Stimulated activated CD8-positive, alpha-beta memory T cell treated with anti-CD3 and anti-CD28 coated beads, Interleukin-7, amount 100 ng/mL, for 48 hours (primary cell): ENCODE data around the gene EMD.
"Not testable (repeated sequence)": the region's sequence is repeated elsewhere in the genome, so short reads cannot be mapped to it uniquely, and the experiment has no call there.

ENCODE experiments used
- DNase-seq, 2 donors: peaks; one replicate each; pipeline ENCODE4 v3.0.0-alpha.2; 2020; ENCODE audit warnings: low read depth in 1 of 2; ENCODE audit errors: extremely low read depth in 1 of 2

The EMD gene

DNA sequence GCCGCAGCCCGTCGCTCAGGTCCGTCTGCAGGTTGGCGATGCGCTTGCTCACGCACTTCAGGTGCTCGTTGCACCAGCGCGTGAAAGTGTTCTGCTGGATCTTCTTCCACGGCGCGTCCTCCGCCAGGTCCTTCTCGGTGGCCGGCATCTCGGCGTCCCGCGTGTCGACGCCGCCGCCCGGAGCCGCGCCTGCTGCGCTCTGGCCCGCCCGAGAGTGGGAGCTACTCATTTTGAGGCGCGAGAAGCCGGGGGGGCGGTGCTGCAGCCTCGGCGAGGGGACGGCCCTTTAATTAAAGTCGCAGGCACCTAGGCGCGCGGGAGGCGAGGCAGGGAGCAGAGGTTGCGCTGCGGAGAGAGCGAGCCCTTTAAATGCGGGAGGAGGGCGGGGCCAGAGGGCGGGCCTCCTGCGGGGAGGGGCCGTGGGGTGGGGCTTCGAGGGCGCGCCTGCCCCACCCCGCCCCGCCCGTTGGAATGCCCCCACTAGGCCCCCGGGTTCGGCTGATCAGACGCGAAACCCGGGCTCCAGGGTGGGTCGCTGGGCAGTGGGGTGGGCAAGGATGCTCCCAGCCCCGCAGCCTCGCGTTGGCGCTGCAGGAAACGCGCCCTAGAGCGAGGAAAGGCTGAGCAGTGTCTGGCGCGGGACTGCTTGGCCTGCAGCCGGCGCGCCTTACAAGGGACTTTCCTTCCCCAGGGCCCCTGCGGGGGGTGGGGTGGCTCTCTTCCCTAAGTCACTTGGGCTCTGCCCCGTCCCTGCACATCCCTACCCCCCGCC lies 7.9 kb upstream of the EMD start:
- DNase-seq = peak; percentile 80 to 85

DNA sequence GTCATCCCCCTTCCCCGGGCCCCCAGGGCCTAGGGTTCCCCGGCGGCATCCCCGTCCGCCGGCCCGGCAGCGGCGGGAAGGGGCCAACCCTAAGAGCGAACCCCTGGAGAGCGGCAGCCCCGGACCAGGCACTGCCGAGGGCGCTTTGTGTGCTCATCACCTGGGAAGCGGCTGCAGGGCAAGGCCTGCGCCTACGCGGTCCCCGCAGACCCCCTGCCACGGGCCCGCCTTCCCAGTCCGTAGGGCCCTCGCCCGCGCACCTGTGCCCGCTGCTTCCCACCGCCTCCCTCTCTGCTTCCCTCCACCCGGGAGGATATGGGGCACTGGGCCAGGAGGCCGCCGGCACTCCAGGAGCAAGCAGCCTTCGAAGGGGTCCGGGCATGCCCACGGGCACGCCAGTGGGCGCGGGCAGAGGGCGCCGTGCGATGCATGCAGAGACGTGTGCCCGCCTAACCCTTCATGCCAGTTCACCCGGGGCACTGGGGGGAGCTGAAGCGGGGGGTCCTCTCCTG lies 7.2 kb upstream of the EMD start:
- no peak for DNase-seq

DNA sequence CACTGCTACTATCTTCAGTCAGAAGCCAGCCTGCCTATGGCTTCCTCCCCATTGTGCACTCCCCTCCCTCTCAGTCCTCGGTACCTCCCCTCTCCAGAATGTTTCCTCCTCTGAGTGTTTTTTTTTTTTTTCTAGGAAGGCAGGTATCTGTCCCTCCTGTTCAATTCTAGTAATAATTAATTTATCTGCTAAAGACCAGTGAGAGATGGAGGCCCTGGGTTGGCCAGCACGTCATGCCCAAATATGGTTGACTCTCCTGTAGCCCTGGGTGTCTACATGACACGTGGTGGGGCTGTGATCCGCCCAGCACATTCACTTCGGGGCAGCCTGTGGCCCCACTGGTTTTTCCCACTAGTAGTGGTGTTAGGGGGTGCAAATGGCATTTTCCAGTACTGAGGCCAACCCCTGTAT lies 6.5 kb upstream of the EMD start:
- DNase-seq = no peak

DNA sequence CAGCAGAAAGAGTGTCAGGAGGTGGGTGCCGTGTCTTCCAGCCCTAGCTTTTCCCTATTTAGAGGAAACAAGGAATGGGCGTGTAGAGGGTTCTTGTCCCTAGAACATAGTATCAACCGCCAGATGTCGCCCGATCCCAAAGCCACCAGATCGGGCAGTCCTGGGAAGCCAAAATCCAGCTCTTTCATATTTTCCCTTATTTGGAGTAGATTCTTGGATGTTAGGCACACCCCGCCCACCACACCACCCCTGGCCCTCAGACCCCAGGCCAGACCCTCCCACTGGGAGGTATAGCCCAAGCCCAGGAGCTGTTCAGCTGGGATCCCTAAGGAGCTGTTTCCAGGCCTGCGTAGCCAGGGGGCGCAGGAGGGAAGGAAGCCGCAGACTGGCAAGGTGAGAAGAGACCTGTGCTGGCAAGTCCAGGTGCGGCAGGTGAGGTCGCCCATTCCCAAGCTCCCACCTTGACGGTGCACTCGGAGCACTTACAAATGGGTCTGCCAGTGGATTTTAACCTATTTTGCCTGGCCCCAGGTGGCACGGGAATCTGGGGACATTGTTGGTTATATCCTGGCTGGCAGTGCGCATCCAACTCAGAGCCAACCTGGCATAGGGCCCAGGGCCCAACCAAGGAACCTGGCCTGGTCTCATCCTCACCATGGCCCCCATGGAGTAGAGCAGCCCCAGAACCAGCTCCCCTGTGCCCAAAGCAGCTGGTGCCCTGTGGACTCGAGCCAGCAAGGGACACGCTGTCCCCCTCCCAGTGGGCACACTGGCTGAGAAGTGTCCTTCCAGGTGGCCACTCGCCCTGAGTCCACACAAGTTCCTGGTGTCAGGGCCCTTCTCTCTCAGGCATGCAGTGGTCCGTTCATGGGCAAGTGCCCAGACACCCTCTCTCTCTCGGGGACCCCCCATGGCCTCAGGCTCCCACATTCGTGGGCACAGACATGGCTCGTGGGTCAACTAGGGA lies 5.5 kb upstream of the EMD start:
- DNase-seq = no peak

DNA sequence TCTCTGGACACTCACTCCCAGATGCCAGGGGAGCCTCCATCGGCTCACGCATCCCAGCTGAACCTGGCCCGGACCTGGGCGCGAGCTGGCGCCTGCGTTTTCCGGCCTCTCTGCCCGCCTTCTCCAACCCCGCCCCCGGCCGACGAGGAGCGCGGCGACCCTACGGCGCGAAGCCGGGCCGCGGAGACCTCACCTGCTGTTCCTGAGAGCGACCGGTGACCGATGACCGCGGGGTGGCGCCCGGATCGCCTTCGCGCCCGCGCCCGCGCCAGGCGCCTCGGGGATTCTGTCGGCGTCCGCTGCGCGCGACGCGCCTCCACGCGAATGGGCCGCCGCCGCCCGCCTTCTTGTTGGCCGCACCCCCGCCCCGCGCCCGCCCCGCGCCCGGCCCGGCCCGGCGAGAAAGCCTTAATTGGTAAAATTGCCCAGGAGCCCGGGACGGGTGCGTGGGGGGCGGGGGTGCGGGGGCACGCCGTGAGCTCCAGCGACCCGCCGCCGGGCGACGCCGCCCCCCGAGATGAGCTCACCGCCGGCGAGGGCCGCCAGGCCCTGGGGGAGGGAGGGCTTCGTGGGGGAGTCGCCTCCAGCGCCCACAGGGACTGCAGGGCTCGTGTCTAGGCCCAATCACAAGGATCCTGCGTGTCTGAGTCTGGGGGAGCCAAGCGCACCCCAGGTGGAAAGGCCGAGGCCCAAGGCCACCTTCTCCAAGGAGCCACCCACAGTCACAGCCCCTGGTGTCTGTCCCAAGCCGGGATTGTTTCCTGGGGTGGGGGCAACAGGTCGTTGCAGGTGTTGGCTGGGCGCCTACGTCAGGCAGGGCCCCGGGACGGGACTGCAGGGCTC lies 4.6 kb upstream of the EMD start, which contains the start of gene FLNA:
Gene FLNA, minus strand, starts transcription at position 322 of the 843 bp plus-strand sequence. CDS start 3,389 bp downstream, outside the sequence.
- DNase-seq = no peak

DNA sequence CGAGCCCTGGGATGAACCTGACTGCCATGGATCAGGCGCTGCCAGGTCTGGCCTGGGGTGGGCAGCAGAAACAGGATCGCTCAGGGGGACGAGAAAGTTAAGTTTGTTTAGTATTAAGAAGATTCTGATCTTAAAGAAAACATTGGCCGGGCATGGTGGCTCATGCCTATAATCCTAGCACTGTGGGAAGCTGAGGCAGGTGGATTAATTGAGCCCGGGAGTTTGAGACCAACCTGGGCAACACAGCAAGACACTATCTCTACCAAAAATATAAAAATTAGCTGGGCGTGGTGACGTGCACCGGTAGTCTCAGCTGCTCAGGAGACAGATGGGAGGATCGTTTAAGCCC lies 4.0 kb upstream of the EMD start:
- no peak for DNase-seq

DNA sequence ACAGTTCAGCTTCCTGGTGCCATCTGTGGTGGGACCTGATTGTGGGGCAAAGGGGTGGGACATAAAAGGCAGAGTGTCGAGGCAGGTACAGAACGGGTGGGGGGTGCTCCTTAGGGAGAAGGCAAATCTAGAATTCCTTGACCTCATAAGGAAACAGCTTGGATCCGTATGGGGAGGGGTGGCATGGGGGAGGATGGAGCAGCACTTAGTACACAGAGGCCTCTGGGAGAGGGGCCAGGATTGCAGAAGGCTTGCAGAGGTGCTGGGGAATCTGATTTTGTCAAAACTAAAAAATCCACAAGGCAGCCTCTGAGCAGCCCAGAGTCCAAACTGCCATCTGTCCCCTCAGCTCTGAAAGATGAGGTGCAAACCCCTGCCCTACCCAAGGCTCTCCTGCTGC lies 2.3 kb upstream of the EMD start:
- no peak for DNase-seq

DNA sequence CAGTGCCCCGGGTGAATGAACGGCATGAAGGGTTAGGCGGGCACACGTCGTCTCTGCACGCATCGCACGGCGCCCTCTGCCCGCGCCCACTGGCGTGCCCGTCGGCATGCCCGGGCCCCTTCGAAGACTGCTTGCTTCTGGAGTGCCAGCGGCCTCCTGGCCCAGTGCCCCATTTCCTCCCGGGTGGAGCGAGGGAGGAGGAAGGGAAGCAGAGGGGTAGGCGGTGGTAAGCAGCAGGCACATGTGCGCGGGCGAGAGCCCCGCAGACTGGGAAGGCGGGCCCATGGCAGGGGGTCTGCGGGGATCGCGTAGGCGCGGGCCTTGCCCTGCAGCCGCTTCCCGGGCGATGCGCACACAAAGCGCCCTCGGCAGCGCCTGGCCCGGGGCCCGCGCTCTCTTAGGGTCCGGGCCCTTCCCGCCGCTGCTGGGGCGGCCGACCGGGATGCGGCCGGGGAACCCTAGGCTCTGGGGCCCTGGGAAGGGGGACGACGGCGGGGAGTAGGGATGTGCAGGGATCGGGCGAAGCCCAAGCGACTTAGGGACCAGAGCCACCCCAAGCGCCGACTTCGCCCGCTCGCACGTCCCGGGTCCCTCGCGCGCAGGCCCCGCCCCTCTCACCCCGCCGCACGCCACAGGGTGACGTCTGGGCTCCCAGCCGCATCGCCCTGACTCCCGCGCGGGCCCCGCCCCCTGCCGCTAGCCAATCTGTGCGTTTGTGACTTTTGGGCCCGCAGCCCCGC lies 866 bp upstream of the EMD start:
- no peak for DNase-seq

DNA sequence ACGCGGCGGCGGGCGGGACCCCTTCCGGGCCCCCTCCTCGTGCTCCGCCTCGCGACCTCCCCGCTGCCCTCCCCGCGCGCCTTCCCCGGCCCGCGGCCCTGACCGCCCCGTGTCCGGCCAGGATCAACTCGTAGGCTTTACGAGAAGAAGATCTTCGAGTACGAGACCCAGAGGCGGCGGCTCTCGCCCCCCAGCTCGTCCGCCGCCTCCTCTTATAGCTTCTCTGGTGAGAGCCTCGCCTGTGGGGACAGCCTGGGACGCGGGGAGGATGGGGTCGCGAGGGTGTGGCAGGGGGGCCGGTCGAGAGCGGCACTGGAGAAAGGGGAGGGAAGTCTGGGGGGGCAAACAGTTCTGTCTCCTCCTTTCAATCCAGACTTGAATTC lies 465 bp downstream of the EMD start:
- no peak for DNase-seq

DNA sequence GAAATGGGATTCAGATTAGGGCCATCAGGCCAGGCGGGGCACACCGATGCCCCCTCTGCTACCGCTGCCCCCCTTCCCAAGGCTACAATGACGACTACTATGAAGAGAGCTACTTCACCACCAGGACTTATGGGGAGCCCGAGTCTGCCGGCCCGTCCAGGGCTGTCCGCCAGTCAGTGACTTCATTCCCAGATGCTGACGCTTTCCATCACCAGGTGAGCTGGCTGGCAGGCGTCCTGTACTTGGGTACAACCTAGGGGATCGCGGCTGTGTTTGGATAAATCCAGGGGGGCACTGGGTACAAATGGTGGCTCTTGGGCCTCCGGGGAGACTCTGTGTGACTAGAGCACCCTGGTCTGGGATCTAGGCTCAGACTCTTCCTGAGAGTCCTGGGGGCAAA lies 1.1 kb downstream of the EMD start:
- no peak for DNase-seq

DNA sequence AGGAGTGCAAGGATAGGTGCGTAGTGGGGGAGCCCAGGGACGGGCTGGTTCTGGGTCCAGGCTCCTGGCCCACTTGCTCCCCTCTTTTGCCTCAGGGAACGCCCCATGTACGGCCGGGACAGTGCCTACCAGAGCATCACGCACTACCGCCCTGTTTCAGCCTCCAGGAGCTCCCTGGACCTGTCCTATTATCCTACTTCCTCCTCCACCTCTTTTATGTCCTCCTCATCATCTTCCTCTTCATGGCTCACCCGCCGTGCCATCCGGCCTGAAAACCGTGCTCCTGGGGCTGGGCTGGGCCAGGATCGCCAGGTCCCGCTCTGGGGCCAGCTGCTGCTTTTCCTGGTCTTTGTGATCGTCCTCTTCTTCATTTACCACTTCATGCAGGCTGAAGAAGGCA lies 1.7 kb downstream of the EMD start:
- DNase-seq = no peak

DNA sequence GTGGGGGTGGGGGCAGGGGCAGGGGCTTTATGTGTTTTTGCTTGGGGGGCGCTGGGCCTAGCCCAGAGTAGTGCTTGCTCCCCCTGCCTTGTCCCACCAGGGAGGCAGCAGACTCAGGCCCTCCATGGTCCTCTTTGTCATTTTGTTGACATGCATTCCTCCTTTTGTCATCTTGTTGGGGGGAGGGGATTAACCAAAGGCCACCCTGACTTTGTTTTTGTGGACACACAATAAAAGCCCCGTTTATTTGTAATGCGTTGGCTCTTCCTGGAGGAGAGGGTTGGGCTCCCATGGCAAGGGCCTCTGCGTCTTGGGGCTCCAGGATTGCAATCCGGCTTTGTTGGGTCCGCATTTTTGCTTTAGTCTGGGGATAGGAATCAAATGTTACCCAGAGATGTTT lies 2.2 kb downstream of the EMD start:
- no peak for DNase-seq

DNA sequence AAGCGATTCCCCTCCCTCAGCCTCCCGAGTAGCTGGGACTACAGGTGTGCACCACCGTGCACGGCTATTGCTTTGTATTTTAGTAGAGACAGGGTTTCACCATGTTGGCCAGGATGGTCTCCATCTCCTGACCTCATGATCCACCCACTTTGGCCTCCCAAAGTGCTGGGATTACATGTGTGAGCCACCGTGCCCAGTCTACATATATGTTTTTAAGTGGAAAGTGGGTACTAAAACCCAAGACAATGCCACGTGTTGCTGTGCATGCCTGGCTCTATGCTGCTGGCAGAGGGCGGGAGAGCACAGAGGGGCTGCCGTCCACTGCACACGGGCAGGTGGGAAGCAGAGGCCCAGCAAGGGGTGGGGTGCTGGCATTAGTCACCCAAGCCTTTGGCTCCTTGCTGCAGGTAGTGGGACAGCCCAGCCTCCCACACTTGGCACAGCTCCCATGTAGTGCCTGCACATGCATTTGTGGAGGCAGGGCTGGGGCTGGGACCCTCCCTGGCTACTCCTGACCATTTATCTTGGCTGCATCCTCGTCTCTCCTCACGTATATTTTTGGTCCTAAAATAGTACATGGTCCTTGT lies 3.5 kb downstream of the EMD start:
- DNase-seq = no peak

DNA sequence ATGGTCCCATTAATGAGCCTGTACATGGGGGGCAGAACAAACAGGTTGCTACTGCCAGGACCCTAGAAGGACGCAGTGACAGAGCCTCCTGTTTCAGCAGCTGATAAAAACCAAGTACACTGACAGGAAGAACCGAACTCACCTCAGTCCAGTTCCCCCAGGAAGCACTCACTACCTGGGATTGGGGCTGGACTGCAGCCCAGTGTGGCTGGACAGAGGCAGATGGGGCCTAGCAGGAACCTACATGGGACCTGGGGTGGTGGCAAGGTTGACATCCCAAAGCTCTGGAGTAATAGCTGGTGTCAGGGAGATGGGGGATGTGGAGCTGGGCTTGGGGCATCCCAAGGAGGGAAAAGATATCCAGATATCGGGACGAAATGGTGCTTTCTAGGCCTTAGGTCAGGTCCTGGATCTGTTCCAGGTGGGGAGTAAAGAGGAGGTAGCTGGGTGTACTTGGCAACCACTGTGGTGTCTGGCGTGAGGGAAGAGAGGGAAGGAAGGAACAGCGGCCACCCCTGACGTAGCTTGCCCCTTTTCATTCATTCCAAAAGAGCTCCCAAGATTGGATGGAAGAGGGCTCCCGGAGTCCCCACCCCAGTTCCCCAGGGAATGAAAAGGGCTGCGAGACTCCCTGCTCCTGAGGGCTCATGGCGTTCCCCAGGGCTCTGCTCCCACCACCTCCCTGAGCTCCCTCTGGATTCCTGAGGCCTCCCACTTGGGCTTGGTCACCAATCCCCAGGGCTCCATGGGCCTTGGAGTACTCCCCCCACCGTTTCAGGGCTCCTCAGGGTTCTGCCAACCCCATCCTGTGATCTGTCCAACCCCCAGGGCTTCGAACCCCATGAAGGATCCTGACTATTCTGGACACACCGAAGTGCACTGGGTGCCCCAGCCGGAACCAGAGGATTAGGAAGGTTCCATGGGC lies 4.5 kb downstream of the EMD start:
- no peak for DNase-seq

DNA sequence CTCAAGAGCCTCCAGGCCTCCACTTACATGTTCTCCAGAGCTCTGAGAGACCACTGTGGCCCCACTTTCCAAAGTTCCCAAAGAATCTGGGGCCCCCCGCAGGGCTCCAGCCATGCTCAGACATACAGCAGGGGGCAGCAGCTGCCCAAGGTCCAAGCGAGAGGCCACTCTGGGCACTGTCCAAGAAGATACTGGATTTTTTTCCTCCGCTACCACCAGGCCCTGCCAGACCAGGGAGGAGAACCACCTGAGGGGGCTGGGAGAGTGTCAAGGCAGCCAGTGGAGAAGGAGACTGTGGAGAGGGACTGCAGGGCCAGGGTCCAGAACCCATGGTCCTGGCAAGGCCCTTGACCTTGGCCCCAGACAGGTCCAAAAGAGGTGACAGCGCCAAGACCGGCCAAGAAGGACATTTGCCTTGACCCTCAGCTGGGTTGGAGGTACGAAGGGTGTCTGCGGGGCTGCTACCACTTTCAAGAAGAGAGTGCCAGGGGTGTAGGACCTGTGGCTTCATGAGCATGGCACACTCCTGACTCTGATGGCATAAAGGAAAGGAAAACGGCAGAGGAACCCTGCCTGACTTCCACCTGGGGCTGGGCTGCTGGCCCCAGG lies 5.3 kb downstream of the EMD start:
- no peak for DNase-seq

DNA sequence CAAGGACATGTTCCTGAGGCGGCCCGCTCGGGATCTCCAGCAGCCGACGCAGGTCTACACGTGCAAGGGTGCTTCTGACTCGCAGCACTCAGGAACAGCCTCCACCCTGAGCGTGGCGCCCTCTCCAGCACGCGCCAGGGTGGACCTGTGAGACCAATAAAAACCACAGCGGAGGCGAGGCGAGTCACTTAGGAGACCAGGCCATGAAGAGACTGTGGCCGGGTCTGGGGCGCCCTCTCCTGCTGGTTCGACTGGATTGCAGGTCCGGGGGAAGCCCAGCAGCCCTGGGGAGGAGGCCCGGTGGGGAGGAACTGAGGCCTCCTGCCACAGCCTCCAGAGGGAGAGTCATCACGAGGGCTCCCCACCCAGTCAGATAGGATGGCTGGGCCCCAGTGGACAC lies 9.0 kb downstream of the EMD start:
- not testable (repeated sequence) for DNase-seq

DNA sequence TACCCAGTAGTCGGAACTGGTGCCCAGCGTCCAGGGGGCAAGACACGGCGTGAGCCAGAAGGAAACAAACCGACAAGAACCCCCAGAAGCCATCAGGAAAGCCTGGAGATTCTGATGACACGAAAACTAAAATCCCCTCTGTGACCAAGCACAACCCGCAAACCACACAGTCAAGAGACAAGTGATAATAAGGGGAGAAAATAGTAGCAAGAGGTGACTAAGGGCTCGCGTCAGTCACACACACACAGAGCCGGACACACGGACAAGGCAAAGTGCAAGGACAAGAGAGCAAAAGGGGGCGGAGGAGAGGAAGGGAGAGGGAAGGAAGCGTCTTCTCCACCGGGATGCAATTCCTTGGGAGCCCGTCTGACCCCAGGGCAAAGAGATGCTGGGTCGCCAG lies 9.6 kb downstream of the EMD start:
- not testable (repeated sequence) for DNase-seq
